GM13977 (cell line): ENCODE results near the gene SYT17.

Experiments used
- DNase-seq: peaks from one replicate; pipeline ENCODE4 v3.0.0; 2012; ENCODE audit warnings: low spot score
- in situ Hi-C: fragments of 300-500 bp; cut with MboI; formaldehyde crosslinking; loops from one replicate; pipeline ENCODE4 v1.12.0; 2022; ENCODE audit warnings: low sequenced_read_pairs, low pct_unique_long_range_greater_than_20kb, mixed read lengths, inconsistent platforms; ENCODE audit not compliant: unreplicated experiment
- TF ChIP-seq, protein P1 (sequence below): IDR thresholded peaks from 2 replicates; pipeline ENCODE4 v1.5.1; 2012; ENCODE audit warnings: mild to moderate bottlenecking, control low read depth; ENCODE audit not compliant: insufficient read depth; ENCODE audit errors: extremely low read depth, missing control alignments

SYT17 gene

DNA sequence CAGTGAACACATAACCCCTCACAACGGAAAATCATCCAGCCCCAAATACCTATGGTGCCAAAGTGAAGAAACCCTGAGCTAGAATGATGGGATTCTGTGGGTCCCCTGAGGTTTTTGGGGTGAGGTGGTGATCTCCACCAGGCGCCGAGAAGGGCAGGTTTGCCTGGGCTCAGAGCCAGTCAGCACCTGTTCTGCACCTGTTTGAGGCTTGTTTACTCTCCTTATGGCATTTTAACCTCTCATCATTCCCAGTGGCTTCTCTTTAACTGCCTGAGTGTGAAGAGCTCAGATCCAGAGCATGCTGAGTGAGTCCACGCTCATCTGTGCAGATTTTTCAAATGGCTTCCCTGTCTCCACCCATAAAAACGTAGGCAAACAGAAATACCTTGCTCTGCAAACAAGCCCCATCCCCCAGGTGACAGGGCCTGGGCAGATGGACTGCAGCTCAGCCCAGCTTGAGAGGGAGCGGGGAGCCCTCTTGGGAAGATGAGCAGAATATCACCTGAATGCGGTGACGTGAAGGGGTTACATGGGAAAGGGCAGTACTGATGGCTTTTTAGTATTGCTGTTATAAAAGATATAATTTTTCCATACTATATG lies 77.4 kb downstream of the SYT17 start:
- in situ Hi-C loops: no loop called here
- TF ChIP-seq, protein P1, sequence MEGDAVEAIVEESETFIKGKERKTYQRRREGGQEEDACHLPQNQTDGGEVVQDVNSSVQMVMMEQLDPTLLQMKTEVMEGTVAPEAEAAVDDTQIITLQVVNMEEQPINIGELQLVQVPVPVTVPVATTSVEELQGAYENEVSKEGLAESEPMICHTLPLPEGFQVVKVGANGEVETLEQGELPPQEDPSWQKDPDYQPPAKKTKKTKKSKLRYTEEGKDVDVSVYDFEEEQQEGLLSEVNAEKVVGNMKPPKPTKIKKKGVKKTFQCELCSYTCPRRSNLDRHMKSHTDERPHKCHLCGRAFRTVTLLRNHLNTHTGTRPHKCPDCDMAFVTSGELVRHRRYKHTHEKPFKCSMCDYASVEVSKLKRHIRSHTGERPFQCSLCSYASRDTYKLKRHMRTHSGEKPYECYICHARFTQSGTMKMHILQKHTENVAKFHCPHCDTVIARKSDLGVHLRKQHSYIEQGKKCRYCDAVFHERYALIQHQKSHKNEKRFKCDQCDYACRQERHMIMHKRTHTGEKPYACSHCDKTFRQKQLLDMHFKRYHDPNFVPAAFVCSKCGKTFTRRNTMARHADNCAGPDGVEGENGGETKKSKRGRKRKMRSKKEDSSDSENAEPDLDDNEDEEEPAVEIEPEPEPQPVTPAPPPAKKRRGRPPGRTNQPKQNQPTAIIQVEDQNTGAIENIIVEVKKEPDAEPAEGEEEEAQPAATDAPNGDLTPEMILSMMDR: no peak
- no peak for DNase-seq

DNA sequence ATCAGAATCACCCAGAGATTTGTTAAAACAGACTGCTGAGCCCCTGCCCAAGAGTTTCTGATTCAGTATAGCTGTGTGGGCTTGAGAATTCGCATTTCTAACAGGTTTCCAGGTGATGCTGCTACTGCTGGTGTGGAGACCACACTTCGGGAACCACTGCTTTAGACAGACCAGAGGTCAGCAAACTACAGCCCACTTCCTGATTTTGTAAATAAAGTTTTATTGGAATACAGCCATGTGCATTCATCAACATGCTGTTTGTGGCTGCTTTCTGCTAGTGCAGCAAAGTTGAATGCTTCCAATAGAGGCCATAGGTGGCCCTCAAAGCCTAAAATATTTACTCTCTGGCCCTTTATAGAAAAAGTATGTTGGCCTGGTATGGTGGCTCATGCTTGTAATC lies 84.9 kb downstream of the SYT17 start:
- DNase-seq: no peak
- in situ Hi-C loops: no loop called here
- TF ChIP-seq, protein P1: no peak

DNA sequence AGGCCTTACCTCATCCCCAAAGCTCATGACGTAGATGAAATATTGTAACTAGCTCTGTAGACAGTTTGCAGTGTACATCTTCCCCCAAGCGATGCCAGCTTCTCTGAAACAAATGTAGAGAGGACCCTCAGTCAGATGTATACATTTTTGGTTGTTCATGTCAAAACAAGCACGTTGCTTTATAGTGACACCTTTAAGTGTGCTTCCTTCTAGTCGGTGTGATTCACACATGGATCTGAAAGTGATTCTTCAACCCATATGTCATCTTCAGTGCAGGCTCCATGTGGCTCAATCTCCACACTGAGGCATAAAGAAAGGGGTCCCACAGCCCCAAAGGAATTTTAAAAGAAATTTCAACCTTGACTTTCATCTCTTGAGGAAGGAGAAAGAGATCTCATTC lies 86.6 kb downstream of the SYT17 start:
- in situ Hi-C loops: no loop called here

DNA sequence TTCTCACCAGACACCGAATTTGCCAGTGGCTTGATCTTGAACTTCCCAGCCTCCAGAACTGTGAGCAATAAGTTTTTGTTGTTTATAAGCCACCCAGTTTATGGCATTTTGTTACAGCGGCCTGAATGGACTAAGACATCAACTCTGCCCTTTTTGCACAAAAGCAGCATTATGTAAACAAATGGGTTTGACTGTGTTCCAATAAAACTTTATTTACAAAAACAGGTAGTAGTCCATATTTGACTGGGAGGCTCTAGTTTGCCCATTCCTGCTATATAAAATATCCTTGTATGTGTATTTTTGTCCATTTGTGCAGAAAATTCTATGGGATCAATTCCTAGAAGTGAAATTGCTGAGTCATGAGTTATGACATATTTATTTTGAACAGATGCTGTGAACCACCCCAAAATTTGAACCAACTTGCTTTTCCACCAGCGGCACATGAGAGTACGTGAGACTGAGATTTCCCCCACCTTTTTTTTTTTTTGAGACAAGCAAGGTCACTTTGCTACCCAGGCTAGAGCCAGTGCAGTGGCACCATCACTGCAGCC lies 96.2 kb downstream of the SYT17 start:
- in situ Hi-C loops: no loop called here
- DNase-seq: no peak
- TF ChIP-seq, protein P1: no peak

More for the DNA sequence above, 86.6 kb downstream of the SYT17 start:
- TF ChIP-seq, protein P1: no peak
- no peak for DNase-seq

DNA sequence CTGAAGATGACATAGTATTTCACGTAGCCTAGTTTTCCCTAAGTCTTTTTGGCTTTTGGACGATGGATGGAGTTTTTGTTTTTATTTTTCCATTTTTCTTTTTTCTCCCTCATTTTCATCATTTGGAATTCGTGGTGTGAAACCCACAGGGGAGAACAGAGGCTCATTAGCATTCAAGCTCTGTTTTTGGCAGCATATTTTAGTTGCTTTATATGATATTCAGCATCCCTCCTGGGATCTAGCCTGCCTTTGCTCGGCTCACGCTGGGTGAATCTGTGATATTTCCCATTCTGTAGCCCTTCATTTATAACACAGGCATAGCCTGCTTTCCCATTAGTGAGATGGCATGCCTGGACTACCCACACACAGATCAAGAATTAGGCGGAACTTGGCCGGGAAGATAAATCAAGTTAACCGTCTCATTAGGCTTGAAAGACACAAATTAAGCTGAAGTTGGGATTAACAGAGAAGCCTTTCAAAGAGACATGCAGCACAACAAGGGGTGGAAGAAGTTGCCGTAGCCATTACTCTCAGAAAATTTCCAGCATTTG lies 97.4 kb downstream of the SYT17 start:
- TF ChIP-seq, protein P1: no peak
- in situ Hi-C loops: no loop called here
- DNase-seq: no peak

DNA sequence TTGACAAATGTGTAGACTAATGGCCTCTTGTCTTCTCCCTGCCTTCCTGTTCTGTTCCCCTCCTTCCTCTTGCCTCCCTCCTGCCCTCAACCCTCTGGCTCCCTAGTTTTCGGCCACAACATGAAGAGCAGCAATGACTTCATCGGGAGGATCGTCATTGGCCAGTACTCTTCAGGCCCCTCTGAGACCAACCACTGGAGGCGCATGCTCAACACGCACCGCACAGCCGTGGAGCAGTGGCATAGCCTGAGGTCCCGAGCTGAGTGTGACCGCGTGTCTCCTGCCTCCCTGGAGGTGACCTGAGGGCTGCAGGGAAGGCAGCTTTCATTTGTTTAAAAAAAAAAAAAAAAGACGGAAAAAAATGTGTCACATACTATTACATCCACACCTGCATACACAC lies 98.7 kb downstream of the SYT17 start:
- TF ChIP-seq, protein P1: no peak
- DNase-seq: no peak
- in situ Hi-C loops: no loop called here
